HepG2 (cell line): ENCODE data around the gene PARVA. TPM values are rescaled to one million over a fixed set of nuclear protein-coding genes. Genes with fewer than 3 reads are reported as not detected.
A peak's percentile ranks its signal among the peaks of the same experiment; 100 is the strongest.

Experiments used
- ATAC-seq: fragments of 200-7000 bp; cut with Tn5 transposase; 3 replicates; pipeline ENCODE4 v1.9.1; 2020; ENCODE audit warnings: mild to moderate bottlenecking, moderate library complexity
- BruUV-seq: library from RNA; stranded (reverse); fragments of 400-500 nt; replicated peaks from 2 replicates; lab custom pipeline; 2021; lab: Mats Ljungman, UMichigan
- CTCF ChIA-PET: fragments of 300-600 bp; formaldehyde crosslinking; extraction: SDS; loops from one replicate; lab custom pipeline; 2021; ENCODE audit warnings: low total read pairs, inconsistent platforms, low intra/inter-chr PET ratio; lab: Yijun Ruan, JAX
- POLR2A ChIA-PET: fragments of 350-600 bp; sonication (Branson Sonifier 250); formaldehyde crosslinking; loops from one replicate; lab custom pipeline; 2020; ENCODE audit warnings: antibody characterized with exemption, inconsistent platforms; lab: Yijun Ruan, JAX
- DNase-seq: peaks from one replicate; pipeline ENCODE4 v3.0.0-alpha.2; 2015; ENCODE audit warnings: low spot score
- FAIRE-seq: peaks from 3 replicates; lab custom pipeline; 2011; peaks lifted over from hg19 to GRCh38; lab: Jason Lieb, UNC
- H2AFZ ChIP-seq: one replicate; pipeline ENCODE4 v1.6.1; 2011; ENCODE audit warnings: low read length, inconsistent platforms
- H3K27ac ChIP-seq: fragments of 300-600 bp; 3 replicates; pipeline ENCODE4 v1.8.0; 2011; ENCODE audit warnings: mixed run types, mild to moderate bottlenecking, mixed read lengths, low read length, inconsistent platforms; ENCODE audit not compliant: insufficient read depth; ENCODE audit errors: extremely low read length
- H3K27me3 ChIP-seq, 2 experiments: fragments of 200-600 bp in 1 of 2; 2 replicates in 1 of 2; 3 replicates in 1 of 2; pipeline versions ENCODE4 v1.6.0 to v1.8.0; 2011; ENCODE audit warnings: low read length in 2 of 2, mild to moderate bottlenecking in 2 of 2, moderate library complexity in 2 of 2, inconsistent platforms in 1 of 2; ENCODE audit not compliant: insufficient read depth in 2 of 2, control insufficient read depth in 1 of 2
- H3K36me3 ChIP-seq, 2 experiments: fragments of 200-600 bp in 1 of 2; replicated peaks in 1 of 2; 2 replicates in 1 of 2; 3 replicates in 1 of 2; pipeline versions ENCODE4 v1.5.1 to v1.8.0; 2011; ENCODE audit warnings: low read length in 2 of 2, inconsistent platforms in 1 of 2; ENCODE audit not compliant: insufficient read depth in 2 of 2, control insufficient read depth in 1 of 2
- H3K4me1 ChIP-seq: 2 replicates; pipeline ENCODE4 v1.5.1; 2012; ENCODE audit warnings: low read length, inconsistent platforms; ENCODE audit not compliant: insufficient read depth
- H3K4me2 ChIP-seq: 2 replicates; pipeline ENCODE4 v1.6.0; 2011; ENCODE audit warnings: low read depth, low read length, inconsistent platforms
- H3K4me3 ChIP-seq, 3 experiments: fragments of 200-600 bp in 1 of 3; sonication (generic), shearing (Covaris generic) in 1 of 3; replicated peaks in 1 of 3; 2 replicates each; pipeline ENCODE4 v1.5.1; 2011 to 2016; ENCODE audit warnings: low read length in 3 of 3, inconsistent platforms in 2 of 3, low read depth in 2 of 3, mild to moderate bottlenecking in 2 of 3, control low read depth in 1 of 3, mixed read lengths in 1 of 3; ENCODE audit not compliant: insufficient read depth in 1 of 3
- H3K79me2 ChIP-seq: one replicate; pipeline ENCODE4 v1.6.1; 2011; ENCODE audit warnings: low read length, inconsistent platforms; ENCODE audit not compliant: insufficient read depth
- H3K9ac ChIP-seq: 2 replicates; pipeline ENCODE4 v1.6.0; 2011; ENCODE audit warnings: mild to moderate bottlenecking, low read depth, low read length, inconsistent platforms; ENCODE audit not compliant: insufficient read depth
- H3K9me3 ChIP-seq: 2 replicates; pipeline ENCODE4 v1.5.1; 2012; ENCODE audit warnings: mild to moderate bottlenecking, low read length
- H4K20me1 ChIP-seq: 2 replicates; pipeline ENCODE4 v1.6.0; 2011; ENCODE audit warnings: inconsistent platforms, mild to moderate bottlenecking, low read length, moderate library complexity; ENCODE audit not compliant: insufficient read depth
- CEBPB ChIP-seq: IDR thresholded peaks from 2 replicates; pipeline ENCODE4 v1.6.1; 2011; ENCODE audit warnings: low read depth, low read length, improper control_type of control experiment, borderline replicate concordance
- NKX3-1 ChIP-seq: sonication (generic); formaldehyde crosslinking; IDR thresholded peaks from 2 replicates; pipeline ENCODE4 v1.5.0; 2020; ENCODE audit warnings: missing genetic modification reagents
- STAG1 ChIP-seq: sonication (generic); formaldehyde crosslinking; IDR thresholded peaks from 2 replicates; pipeline ENCODE4 v1.4.0; 2020; ENCODE audit warnings: missing genetic modification reagents
- ZNF446 ChIP-seq: sonication (generic); formaldehyde crosslinking; IDR thresholded peaks from 2 replicates; pipeline ENCODE4 v1.5.0; 2020; ENCODE audit warnings: mild to moderate bottlenecking, missing genetic modification reagents
- WGBS: methylation state at CpG from one replicate; pipeline ENCODE4 v1.1.6; 2017; ENCODE audit warnings: low lambda C conversion rate; 5-methylcytosine and 5-hydroxymethylcytosine counted together
- in situ Hi-C: cut with HindIII; loops from 2 replicates; pipeline ENCODE4 v1.10.0; 2017; ENCODE audit warnings: low pct_unique_long_range_greater_than_20kb; ENCODE audit not compliant: extremely low pct_ligation_motif_present
- intact Hi-C: fragments of 100-400 bp; cut with micrococcal nuclease; formaldehyde crosslinking; loops from one replicate; pipeline ENCODE4 v1.10.0; 2022; ENCODE audit not compliant: unreplicated experiment
- polyA plus RNA-seq, 8 experiments: library from polyadenylated mRNA; depleted of rRNA in 3 of 8; stranded (reverse) in 7 of 8; unstranded in 1 of 8; fragments of >200 nt; fragmentation: Illumina TruSeq in 4 of 8; extraction: Trizol in 4 of 8; gene quantifications; 2 replicates each; pipeline versions ENCODE4 v1.2.1 to v1.2.3, GENCODE V29; 2011 to 2016; ENCODE audit warnings: low read depth in 4 of 8, missing spikeins in 1 of 8, mixed read lengths in 1 of 8; ENCODE audit not compliant: insufficient read depth in 1 of 8
- total RNA-seq, 5 experiments: library from RNA; depleted of rRNA; stranded (reverse); fragments of >200 nt; fragmentation: Illumina TruSeq; extraction: Trizol; gene quantifications; 2 replicates each; pipeline ENCODE4 v1.2.3, GENCODE V29; 2016; ENCODE audit warnings: low read depth in 1 of 5
- TF ChIP-seq, protein P1 (sequence below): sonication (generic); formaldehyde crosslinking; IDR thresholded peaks from 2 replicates; pipeline ENCODE4 v1.5.0; 2020; ENCODE audit warnings: mild to moderate bottlenecking, missing genetic modification reagents, moderate library complexity

Gene PARVA
- total and polyA plus RNA-seq, 2 of the 13 experiments (the other 11 are each of a cell fraction or from before 2014, with no cell fraction given): 5.9 to 9.1 TPM

- Histone ChIP-seq H2AFZ (no peak overlapping the region), H3K27me3 (no peaks in the 10 kb centered on the region), H3K9ac (no peak overlapping the region), H3K27ac (no peak overlapping the region), H3K36me3 (no peaks in the 10 kb centered on the region), H4K20me1 (no peaks in the 10 kb centered on the region), H3K4me3 (no peak overlapping the region), H3K4me1 (no peaks in the 10 kb centered on the region; the same call in 1 of the 2 replicates), H3K4me2 (no peak overlapping the region), H3K9me3 (no peaks in the 10 kb centered on the region), H3K79me2 (no peaks in the 10 kb centered on the region)
- DNase-seq: no peak
- 57% methylated on average over 3 of the region's 3 CpGs for WGBS
- POLR2A ChIA-PET: no interaction called here
- intact Hi-C loops: loop anchor here (5.0 kb wide), 1 partner anchor 78 kb away; no protein-coding TSS in a partner anchor
- ATAC-seq: no peak
- TF ChIP-seq CEBPB (peak; percentile 35; the same call in 1 of the 2 replicates), ZNF446 (CRISPR knock-in tag) (no peak)
- no TSS peak for BruUV-seq
- no peak for FAIRE-seq
- CTCF ChIA-PET: no interaction called here
- in situ Hi-C loops: loop anchor here (5.0 to 10.0 kb wide), 2 partner anchors 55 to 478 kb away; no protein-coding TSS in a partner anchor
These were observed 32.2 kb downstream of the PARVA start for GRCh38 chr11:12409621-12410005.

- TF ChIP-seq NKX3-1 (no peak), STAG1 (CRISPR knock-in tag) (peak; percentile 25)
- TF ChIP-seq, protein P1, sequence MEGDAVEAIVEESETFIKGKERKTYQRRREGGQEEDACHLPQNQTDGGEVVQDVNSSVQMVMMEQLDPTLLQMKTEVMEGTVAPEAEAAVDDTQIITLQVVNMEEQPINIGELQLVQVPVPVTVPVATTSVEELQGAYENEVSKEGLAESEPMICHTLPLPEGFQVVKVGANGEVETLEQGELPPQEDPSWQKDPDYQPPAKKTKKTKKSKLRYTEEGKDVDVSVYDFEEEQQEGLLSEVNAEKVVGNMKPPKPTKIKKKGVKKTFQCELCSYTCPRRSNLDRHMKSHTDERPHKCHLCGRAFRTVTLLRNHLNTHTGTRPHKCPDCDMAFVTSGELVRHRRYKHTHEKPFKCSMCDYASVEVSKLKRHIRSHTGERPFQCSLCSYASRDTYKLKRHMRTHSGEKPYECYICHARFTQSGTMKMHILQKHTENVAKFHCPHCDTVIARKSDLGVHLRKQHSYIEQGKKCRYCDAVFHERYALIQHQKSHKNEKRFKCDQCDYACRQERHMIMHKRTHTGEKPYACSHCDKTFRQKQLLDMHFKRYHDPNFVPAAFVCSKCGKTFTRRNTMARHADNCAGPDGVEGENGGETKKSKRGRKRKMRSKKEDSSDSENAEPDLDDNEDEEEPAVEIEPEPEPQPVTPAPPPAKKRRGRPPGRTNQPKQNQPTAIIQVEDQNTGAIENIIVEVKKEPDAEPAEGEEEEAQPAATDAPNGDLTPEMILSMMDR (CRISPR knock-in tag): peak; percentile 15; the same call in 1 of the 2 replicates
- no TSS peak for BruUV-seq
- WGBS: 84% methylated on average over 8 of the region's 10 CpGs
- DNase-seq: no peak
- Histone ChIP-seq H3K79me2 (no peaks in the 10 kb centered on the region), H2AFZ (no peak overlapping the region), H3K9ac (no peak overlapping the region), H3K4me3 (no peak overlapping the region), H3K27ac (no peak overlapping the region), H3K36me3 (no peaks in the 10 kb centered on the region), H3K9me3 (no peaks in the 10 kb centered on the region), H3K27me3 (no peaks in the 10 kb centered on the region), H4K20me1 (no peaks in the 10 kb centered on the region), H3K4me2 (no peak overlapping the region), H3K4me1 (no peaks in the 10 kb centered on the region; the same call in 1 of the 2 replicates)
- CTCF ChIA-PET: no interaction called here
- ATAC-seq: peak; percentile 54
- intact Hi-C loops (loop anchor here (5.0 kb wide), 1 partner anchor 77 kb away; no protein-coding TSS in a partner anchor), in situ Hi-C loops (loop anchor here (5.0 to 10.0 kb wide), 2 partner anchors 55 to 477 kb away; no protein-coding TSS in a partner anchor)
- POLR2A ChIA-PET: no interaction called here
- FAIRE-seq: no peak
These were observed 32.8 kb downstream of the PARVA start for GRCh38 chr11:12410006-12410728.
